HG03064 (cell line): ENCODE data around the gene PROM2.
"Not testable (repeated sequence)": the region's sequence is repeated elsewhere in the genome, so short reads cannot be mapped to it uniquely, and the experiment has no call there.

Experiments used
- ATAC-seq: cut with Tn5 transposase; IDR thresholded peaks from one replicate; pipeline ENCODE4 v1.9.1; 2021; ENCODE audit warnings: low read depth; ENCODE audit not compliant: unreplicated experiment

Gene PROM2

GRCh38 chr2:95268211-95269035 lies 5.8 kb upstream of the PROM2 start:
- ATAC-seq = no peak

- no peak for ATAC-seq
Measured at GRCh38 chr2:95269036-95269680, 5.1 kb upstream of the PROM2 start.

- not testable (repeated sequence) for ATAC-seq
Measured at GRCh38 chr2:95269745-95270144, 4.5 kb upstream of the PROM2 start.

GRCh38 chr2:95270541-95271081 lies 3.6 kb upstream of the PROM2 start:
- ATAC-seq = no peak

- no peak for ATAC-seq
Measured at GRCh38 chr2:95271381-95271971, 2.8 kb upstream of the PROM2 start.

GRCh38 chr2:95272299-95272751 lies 1.9 kb upstream of the PROM2 start:
- no peak for ATAC-seq

GRCh38 chr2:95272781-95273180 lies 1.5 kb upstream of the PROM2 start:
- no peak for ATAC-seq

GRCh38 chr2:95273566-95274290 lies 521 bp upstream of the PROM2 start:
- no peak for ATAC-seq

GRCh38 chr2:95275151-95275515 lies 884 bp downstream of the PROM2 start:
- ATAC-seq = no peak

GRCh38 chr2:95275601-95276243 lies 1.5 kb downstream of the PROM2 start:
- no peak for ATAC-seq

- ATAC-seq = no peak
Measured at GRCh38 chr2:95276244-95276887, 2.1 kb downstream of the PROM2 start.

GRCh38 chr2:95276888-95277245 lies 2.6 kb downstream of the PROM2 start:
- no peak for ATAC-seq

GRCh38 chr2:95277246-95277906 lies 3.1 kb downstream of the PROM2 start:
- no peak for ATAC-seq

GRCh38 chr2:95278051-95278471 lies 3.8 kb downstream of the PROM2 start:
- ATAC-seq = no peak

GRCh38 chr2:95278637-95279225 lies 4.5 kb downstream of the PROM2 start:
- no peak for ATAC-seq

- no peak for ATAC-seq
Measured at GRCh38 chr2:95279435-95280035, 5.3 kb downstream of the PROM2 start.

- no peak for ATAC-seq
Measured at GRCh38 chr2:95281071-95281470, 6.8 kb downstream of the PROM2 start.

GRCh38 chr2:95281786-95282185 lies 7.5 kb downstream of the PROM2 start:
- ATAC-seq = no peak

GRCh38 chr2:95282458-95282857 lies 8.2 kb downstream of the PROM2 start:
- ATAC-seq = no peak
